HG03469 (cell line): Measurements from ENCODE around the gene TAC3.
"Not testable (repeated sequence)": the region's sequence is repeated elsewhere in the genome, so short reads cannot be mapped to it uniquely, and the experiment has no call there.

Experiments used
- ATAC-seq: cut with Tn5 transposase; IDR thresholded peaks from one replicate; pipeline ENCODE4 v1.9.1; 2021; ENCODE audit warnings: mild to moderate bottlenecking, moderate library complexity, moderate number of reproducible peaks; ENCODE audit not compliant: unreplicated experiment

The TAC3 gene

DNA sequence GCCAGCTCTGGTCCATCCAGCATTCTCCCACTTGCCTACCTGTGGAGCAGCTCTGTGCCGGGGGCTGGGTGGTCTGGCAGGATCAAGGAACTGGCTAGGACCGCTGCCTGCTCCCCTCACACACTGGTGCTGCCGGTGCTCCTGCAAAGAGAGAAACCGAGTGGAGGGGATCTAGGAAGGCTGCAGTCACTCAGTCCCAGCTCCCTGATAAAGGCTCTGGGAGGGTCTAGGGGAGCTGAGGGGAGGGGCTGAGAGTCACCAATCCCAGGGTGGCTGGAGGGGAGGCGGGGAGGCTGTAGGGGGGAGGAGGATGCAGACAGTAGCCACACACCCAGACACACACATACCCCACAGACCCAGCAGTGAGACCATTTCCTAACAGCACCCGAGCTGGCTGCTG is at the start of gene TAC3:
Gene TAC3, minus strand, starts transcription at position 182 of the 400 bp plus-strand sequence. CDS start 732 bp downstream, outside the sequence.
- ATAC-seq = no peak

GRCh38 chr12:57063991-57064685 is 47.8 kb upstream of the TAC3 start:
- peak; percentile 68 for ATAC-seq

GRCh38 chr12:57058454-57058853 is 42.1 kb upstream of the TAC3 start:
- ATAC-seq = no peak

GRCh38 chr12:57057067-57057751 is 40.9 kb upstream of the TAC3 start:
- no peak for ATAC-seq

- no peak for ATAC-seq
These were observed 39.5 kb upstream of the TAC3 start for GRCh38 chr12:57055824-57056223.

DNA sequence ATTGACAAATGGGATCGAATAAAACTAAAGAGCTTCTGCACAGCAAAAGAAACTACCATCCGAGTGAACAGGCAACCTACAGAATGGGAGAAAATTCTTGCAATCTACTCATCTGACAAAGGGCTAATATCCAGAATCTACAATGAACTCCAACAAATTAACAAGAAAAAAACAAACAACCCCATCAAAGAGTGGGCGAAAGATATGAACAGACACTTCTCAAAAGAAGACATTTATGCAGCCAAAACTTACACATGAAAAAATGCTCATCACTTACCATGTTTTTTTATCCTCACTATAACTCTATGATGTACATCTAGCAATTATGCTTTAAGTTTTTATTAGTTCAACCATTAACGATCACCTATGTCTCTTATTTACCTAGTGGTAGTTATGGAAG is 37.6 kb upstream of the TAC3 start:
- ATAC-seq = not testable (repeated sequence)

- ATAC-seq = not testable (repeated sequence)
These were observed 36.8 kb upstream of the TAC3 start for GRCh38 chr12:57053146-57053545.

DNA sequence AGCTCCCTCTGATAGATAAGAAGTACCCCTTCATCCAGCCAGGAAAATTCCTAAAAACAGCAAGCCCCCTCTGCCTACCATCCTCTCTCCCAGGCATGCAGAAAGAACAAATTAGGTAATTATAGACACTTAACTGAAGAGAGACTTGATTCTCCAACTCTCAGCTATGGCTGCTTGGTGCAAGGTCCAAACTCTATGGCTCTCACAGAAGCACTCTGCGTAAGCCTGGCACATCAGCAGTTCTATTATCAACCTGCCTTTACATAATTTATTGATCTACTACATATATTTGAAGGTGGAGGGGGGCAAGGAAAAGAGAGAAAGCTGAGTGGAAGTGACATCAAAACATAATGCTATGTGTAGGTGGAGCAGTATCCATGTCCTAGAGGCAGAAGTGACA is 34.7 kb upstream of the TAC3 start:
- ATAC-seq = no peak

DNA sequence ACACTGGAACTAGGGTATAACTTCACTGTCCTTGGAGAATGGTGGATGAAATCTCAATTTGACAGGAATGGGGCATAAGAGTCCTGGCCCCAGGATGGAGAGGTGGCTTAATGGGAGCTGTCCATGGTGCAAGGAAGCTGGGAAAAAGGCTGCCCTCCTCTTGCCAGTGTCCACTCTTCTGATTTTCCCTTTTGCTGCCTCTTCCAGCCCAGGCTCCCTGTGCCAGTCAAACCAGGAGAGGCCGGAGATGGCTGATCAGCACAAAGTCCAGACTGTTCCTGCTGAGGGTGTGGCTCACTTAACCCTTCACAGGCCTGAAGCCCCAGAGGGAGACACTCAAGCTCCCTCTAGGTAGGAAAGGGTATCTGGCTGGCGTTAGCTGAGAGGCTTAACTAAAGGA is 33.6 kb upstream of the TAC3 start, which contains the start of gene MYO1A:
Gene MYO1A, minus strand, starts transcription at position 240 of the 400 bp plus-strand sequence. CDS start 1,806 bp downstream, outside the sequence.
- ATAC-seq = no peak

- no peak for ATAC-seq
These were observed 32.8 kb upstream of the TAC3 start for GRCh38 chr12:57049119-57049446.

DNA sequence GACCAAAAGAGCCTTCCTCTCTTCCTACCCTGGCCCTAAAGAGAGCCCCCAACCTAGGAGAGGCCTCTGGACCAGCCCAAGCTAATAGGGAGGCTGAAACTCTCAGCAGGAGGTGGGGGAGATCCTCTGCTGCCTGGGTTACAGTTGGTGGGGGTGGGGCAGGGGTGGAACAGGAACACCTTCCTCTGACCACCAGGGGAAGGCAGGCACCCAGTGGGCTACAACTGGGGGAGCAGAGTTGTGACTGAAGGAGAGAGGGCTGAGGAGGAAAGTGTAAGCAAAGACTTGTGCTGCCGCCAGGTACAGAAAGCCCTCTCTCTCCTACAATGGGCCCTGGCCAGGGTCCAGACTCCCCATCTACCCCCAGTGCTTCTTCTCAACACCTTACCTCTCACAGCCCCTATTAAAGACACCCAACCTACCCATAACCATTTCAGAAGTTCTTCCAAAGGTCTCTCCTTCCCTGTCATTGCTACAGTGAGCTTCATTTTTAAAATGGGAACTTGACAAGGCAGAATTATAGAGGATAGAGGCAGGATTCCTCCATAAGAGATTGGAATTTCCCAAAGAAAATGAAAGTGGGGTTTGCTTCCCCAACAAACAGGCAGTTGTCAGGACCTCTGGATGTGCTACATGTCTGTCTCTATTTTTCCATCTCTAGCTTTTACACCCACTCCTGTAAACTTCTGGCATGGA is 32.2 kb upstream of the TAC3 start:
- no peak for ATAC-seq

GRCh38 chr12:57047981-57048380 is 31.7 kb upstream of the TAC3 start:
- ATAC-seq = no peak

- ATAC-seq = no peak
These were observed 30.9 kb upstream of the TAC3 start for GRCh38 chr12:57046947-57047890.

DNA sequence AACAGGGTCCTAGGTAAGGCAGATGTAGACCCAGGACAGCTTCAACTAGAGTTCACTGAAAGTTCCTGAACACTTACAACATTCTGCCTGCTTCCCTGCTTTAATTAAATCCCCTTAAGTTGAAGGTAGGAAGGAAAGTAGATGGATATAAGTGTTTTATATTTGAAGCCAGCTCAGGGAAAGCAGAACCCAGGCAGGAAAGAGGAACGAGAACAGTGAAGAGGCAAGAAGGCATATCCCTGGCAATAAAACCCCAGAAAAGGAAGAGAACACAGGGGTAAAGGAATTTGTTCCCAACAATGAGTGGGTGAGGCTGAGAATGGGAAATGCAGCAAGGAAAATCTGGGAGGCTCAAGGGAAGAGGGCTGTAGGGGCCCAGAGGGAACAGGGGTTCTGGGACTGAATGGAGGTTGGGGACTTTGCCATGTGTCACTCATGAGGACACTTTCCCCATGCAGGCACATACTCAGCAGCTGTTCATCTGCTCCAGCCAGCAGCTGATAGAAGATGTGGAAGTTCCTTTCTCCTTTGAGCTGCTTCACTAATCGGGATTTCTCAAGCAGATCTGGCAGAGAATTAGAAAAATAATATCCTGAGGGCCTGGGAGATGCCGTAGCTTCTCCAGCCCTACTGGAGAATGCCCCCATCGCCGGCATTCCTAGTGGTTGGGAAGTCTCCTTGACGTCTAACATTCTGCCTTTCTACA is 29.9 kb upstream of the TAC3 start:
- no peak for ATAC-seq

DNA sequence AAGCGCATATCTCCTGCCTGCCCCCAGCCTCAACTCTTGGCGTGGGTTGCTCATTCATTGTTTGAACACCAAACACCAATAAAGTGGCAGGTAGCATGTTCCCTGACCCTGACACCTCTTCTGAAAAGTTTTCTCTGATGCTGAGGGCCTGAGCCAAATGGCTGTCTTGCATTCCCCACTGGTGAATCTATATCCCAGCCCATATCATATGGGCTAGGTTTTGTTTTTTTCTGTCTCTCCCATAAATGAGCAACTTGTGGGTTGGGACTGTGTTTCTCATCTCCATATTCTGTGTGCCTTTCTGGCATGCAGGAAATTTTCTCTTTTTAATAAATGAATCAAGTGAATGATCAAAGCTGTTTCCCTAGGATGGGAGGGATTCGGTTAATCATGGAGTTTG is 28.6 kb upstream of the TAC3 start:
- no peak for ATAC-seq

DNA sequence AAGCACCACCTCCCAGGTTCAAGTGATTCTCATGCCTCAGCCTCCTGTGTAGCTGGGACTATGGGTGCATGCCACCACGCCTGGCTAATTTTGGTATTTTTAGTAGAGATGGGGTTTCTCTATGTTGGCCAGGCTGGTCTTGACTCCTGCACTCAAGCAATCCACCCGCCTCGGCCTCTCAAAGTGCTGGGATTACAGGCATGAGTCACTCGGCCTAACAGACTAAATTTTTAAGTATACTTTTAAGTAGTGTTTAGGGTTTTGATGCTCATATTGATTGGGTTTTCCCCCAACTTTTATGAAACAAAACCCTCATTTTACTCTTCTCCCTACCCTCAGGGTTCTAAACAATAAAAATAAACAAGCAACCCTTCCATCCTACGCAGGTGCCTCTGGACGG is 28.1 kb upstream of the TAC3 start:
- no peak for ATAC-seq

GRCh38 chr12:57042695-57043094 is 26.4 kb upstream of the TAC3 start:
- ATAC-seq = no peak

DNA sequence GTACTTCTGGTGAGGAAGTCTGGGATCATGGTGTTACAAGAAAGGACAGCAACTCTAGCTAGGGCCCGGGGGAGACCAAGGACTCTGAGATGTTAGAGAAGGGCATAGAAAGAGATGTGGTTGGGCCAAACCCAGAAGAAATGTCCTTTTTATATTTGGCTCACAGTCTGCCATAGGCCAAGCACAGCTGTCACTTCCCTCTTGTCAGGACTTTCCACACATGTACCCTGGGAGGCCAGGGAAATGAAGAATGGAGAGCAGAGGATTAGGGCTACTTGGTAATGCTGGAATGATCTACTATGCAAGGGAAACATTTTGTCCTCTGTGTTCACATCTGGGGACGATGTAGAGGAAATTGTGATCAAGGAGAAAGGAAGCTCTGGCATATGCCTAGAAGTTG is 24.4 kb upstream of the TAC3 start:
- no peak for ATAC-seq

DNA sequence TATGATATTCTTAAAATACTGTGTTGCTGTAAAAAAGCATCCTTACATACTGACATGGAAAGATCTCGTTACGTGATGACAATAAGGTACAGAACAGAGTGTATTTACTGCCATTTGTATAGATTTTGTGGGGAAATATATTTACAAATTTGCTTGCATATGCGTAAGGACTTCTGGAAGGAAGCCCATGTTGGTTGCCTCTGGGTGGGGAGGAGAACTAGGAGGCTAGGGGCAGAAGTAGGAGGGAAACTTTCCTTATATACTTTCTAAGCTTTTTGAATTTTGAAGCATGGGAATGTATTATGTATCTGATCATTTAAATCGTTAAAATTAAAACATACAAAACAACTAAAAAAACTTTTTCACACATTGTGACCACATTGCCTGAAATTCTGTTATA is 23.9 kb upstream of the TAC3 start:
- no peak for ATAC-seq
